Measurements from ENCODE around the gene AANAT.

The AANAT gene

DNA sequence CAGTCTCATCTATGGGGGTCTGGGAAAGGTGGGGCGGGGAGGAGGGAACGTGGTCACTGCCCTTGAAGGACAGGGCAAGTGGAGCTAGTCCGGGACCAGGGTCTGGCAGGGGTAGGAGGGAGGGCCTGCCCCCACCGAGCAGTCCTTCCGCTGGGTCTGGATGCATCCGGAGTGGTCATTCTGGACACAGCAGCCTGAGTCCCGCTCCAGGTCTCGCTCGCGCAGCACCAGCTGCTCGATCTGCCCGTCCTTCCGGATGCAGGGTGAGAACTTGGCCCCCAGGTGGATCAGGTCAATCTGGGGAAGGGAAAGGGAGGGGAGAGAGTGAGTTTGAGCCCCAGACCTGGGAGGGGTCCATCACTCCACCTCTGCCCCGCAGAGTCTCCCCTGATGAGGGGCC lies 6.8 kb downstream of the AANAT start:
- no peak overlapping the region for H3K4me3 ChIP-seq (ENCODE audit: low read depth, low read length)
- TF ChIP-seq, protein P1, sequence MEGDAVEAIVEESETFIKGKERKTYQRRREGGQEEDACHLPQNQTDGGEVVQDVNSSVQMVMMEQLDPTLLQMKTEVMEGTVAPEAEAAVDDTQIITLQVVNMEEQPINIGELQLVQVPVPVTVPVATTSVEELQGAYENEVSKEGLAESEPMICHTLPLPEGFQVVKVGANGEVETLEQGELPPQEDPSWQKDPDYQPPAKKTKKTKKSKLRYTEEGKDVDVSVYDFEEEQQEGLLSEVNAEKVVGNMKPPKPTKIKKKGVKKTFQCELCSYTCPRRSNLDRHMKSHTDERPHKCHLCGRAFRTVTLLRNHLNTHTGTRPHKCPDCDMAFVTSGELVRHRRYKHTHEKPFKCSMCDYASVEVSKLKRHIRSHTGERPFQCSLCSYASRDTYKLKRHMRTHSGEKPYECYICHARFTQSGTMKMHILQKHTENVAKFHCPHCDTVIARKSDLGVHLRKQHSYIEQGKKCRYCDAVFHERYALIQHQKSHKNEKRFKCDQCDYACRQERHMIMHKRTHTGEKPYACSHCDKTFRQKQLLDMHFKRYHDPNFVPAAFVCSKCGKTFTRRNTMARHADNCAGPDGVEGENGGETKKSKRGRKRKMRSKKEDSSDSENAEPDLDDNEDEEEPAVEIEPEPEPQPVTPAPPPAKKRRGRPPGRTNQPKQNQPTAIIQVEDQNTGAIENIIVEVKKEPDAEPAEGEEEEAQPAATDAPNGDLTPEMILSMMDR (IDR thresholded peaks at IDR 0.05; ENCODE audit: borderline replicate concordance, insufficient read depth, low read depth, low read length): no peak

DNA sequence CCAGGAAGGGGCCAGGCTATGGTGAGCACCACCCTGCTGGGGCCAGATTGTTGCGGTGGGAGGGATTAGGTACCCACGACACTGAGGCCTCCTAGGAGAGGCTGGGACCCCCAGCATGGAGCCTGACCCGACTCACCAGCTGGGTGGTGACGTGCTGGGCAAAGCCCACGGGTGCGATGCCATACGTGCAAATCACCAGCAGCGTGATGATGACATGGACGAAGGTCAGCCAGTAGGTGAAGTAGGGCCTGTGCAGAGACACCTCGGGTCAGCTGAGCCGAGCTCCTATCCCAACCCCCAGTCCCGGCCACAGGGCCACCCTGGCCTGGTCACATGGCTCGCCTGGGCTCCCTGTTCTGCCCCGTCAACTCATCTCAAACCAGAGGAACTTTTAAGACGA lies 7.5 kb downstream of the AANAT start:
- TF ChIP-seq, protein P1 (IDR thresholded peaks at IDR 0.05; ENCODE audit: borderline replicate concordance, insufficient read depth, low read depth, low read length): no peak
- no peak overlapping the region for H3K4me3 ChIP-seq (ENCODE audit: low read depth, low read length)

- TF ChIP-seq, protein P1 (IDR thresholded peaks at IDR 0.05; ENCODE audit: borderline replicate concordance, insufficient read depth, low read depth, low read length): no peak
- no peak overlapping the region for H3K4me3 ChIP-seq (ENCODE audit: low read depth, low read length)
Measured at GRCh38 chr17:76475302-76475701, 7.9 kb downstream of the AANAT start.

GRCh38 chr17:76476736-76477135 lies 9.3 kb downstream of the AANAT start:
- TF ChIP-seq, protein P1 (IDR thresholded peaks at IDR 0.05; ENCODE audit: borderline replicate concordance, insufficient read depth, low read depth, low read length): no peak
- H3K4me3 ChIP-seq (ENCODE audit: low read depth, low read length): no peak overlapping the region

GRCh38 chr17:76477576-76477975 lies 10.2 kb downstream of the AANAT start:
- TF ChIP-seq, protein P1 (IDR thresholded peaks at IDR 0.05; ENCODE audit: borderline replicate concordance, insufficient read depth, low read depth, low read length): no peak
- no peak overlapping the region for H3K4me3 ChIP-seq (ENCODE audit: low read depth, low read length)

DNA sequence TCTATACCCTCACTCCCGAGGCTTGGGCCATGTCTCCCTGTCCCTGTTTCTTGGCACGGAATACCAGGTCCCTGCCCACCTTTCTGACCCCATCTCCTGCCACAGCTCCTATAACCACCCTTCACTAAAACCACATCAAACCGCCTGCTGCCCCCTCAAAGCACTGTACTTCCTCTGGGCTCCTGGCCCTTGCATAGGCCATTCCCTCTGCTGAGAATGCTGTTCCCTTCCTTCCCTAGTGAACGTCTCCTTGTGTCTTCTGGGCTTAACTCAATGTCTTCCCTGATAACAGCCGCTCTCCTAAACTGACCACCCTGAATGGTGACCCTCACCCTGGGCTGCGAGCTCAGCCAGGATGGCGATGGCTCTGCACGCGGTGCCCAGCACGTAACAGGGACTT lies 10.7 kb downstream of the AANAT start:
- TF ChIP-seq, protein P1 (IDR thresholded peaks at IDR 0.05; ENCODE audit: borderline replicate concordance, insufficient read depth, low read depth, low read length): no peak
- no peak overlapping the region for H3K4me3 ChIP-seq (ENCODE audit: low read depth, low read length)

DNA sequence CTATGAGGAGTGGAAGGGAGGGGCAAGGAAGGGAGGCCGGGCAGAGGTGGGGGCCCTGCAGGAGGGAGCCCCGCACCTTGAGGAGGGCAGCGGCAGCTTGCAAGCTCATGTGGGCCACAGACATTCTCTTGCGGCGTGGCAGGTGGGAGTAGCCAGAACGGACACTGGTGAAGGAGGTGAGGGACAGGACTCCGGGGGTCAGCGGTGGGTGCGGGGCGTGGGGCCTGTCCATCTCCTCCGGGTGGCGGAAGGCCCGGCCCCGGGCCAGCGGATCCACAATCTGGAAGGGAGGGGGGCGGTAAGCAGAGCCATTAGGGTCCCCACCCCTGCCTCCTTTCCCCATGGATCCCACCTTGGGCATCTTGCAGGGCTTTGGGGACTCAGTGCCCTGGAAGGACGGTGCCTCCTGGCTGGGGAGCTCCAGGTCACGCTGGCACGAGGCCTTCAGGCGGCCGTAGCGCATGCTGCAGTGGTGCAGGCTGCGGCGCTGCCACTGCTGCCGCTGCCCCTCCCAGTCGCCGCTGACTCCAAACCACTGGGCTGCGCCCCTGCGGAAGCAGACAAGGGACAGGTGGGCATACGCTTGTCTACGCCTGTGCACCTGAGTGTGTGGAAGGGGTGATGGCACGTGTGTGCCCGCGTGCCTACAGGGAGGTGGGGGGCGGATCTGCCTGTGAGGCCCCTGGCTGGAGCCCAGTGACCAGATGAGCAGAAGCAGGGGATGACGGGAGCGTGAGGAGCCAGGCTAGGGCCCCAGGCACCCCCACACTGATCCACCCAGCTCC lies 11.5 kb downstream of the AANAT start:
- H3K4me3 ChIP-seq (ENCODE audit: low read depth, low read length): no peak overlapping the region
- TF ChIP-seq, protein P1 (IDR thresholded peaks at IDR 0.05; ENCODE audit: borderline replicate concordance, insufficient read depth, low read depth, low read length): no peak
